K562 (cell line): ENCODE results near the gene SESN2. TPM values are rescaled to one million over a fixed set of nuclear protein-coding genes. Genes with fewer than 3 reads are reported as not detected.
A peak's percentile ranks its signal among the peaks of the same experiment; 100 is the strongest.

Source experiments
- CC2D1A ChIP-seq: fragments of 450-650 bp; IDR thresholded peaks from 2 replicates; pipeline ENCODE4 v1.6.1; 2017; ENCODE audit warnings: mild to moderate bottlenecking
- HMG20A ChIP-seq: fragments of 450-650 bp; formaldehyde crosslinking; conservative IDR thresholded peaks from 2 replicates; pipeline ENCODE4 v1.4.0; 2020; ENCODE audit warnings: mild to moderate bottlenecking, mixed read lengths
- IRF1 ChIP-seq: sonication (generic); formaldehyde crosslinking; IDR thresholded peaks from 2 replicates; pipeline ENCODE4 v1.8.0; 2022; ENCODE audit warnings: missing genetic modification reagents, mild to moderate bottlenecking, borderline replicate concordance
- REST ChIP-seq, 2 experiments: fragments of 450-650 bp; formaldehyde crosslinking in 1 of 2; IDR thresholded peaks; 2 replicates each; pipeline versions ENCODE4 v1.4.0 to v1.6.1; 2014 to 2020; ENCODE audit warnings: mild to moderate bottlenecking in 2 of 2, borderline replicate concordance in 1 of 2, low read depth in 1 of 2
- RNF219 ChIP-seq: fragments of 250-450 bp; sonication (Bioruptor Pico); IDR thresholded peaks from 2 replicates; pipeline ENCODE4 v1.5.0; 2022; ENCODE audit warnings: mild to moderate bottlenecking
- SMARCB1 ChIP-seq: IDR thresholded peaks from 2 replicates; pipeline ENCODE4 v1.6.1; 2011; ENCODE audit warnings: improper control_type of control experiment, low read depth; ENCODE audit not compliant: insufficient read length
- ZC3H4 ChIP-seq: sonication (generic); formaldehyde crosslinking; IDR thresholded peaks from 2 replicates; pipeline ENCODE4 v1.9.0; 2021; ENCODE audit warnings: missing genetic modification reagents, borderline replicate concordance
- ZMIZ1 ChIP-seq, 2 experiments: fragments of 150-350 bp in 1 of 2; IDR thresholded peaks; 2 replicates each; pipeline ENCODE4 v1.6.1; 2012 to 2016; ENCODE audit warnings: low read depth in 2 of 2, low read length in 2 of 2, mild to moderate bottlenecking in 1 of 2, moderate library complexity in 1 of 2
- ZNF175 ChIP-seq: fragments of 200-800 bp; sonication (Bioruptor generic); IDR thresholded peaks from 2 replicates; pipeline ENCODE4 v1.6.1; 2016; ENCODE audit warnings: low read depth, mild to moderate bottlenecking, missing genetic modification characterization, missing compliant biosample characterization
- ZNF699 ChIP-seq: fragments of 250-450 bp; sonication (Bioruptor Pico); IDR thresholded peaks from 2 replicates; pipeline ENCODE4 v1.8.0; 2021; ENCODE audit warnings: mild to moderate bottlenecking, moderate library complexity; ENCODE audit not compliant: insufficient replicate concordance
- polyA plus RNA-seq, 8 experiments: library from polyadenylated mRNA; depleted of rRNA in 4 of 8; stranded (reverse) in 5 of 8; unstranded in 3 of 8; fragments of >200 nt; fragmentation: Nextera tagmentation in 2 of 8; fragmentation: Illumina TruSeq in 1 of 8; extraction: Ambion mirVana in 2 of 8; extraction: Trizol in 1 of 8; gene quantifications; 2 replicates each; pipeline versions ENCODE4 v1.2.1 to v1.2.3, GENCODE V29; 2011 to 2014; ENCODE audit warnings: inconsistent platforms in 1 of 8, missing spikeins in 1 of 8
- total RNA-seq, 7 experiments: library from RNA; depleted of rRNA in 6 of 7; stranded (reverse); fragments of >200 nt in 6 of 7; fragmentation: Illumina TruSeq in 2 of 7; extraction: Trizol in 2 of 7; gene quantifications; 2 replicates each; pipeline versions ENCODE4 v1.2.1 to v1.2.3, GENCODE V29; 2011 to 2021; ENCODE audit warnings: low replicate concordance in 1 of 7

The SESN2 gene
- total and polyA plus RNA-seq, 9 of the 15 experiments (the other 6 are each of a cell fraction or from before 2014, with no cell fraction given), result 3.7 to 71.3 (median 16.8) TPM

GRCh38 chr1:28259252-28259933, at the start of gene SESN2 (continued):
- TF ChIP-seq ZMIZ1 (IDR thresholded peaks at IDR 0.05; ENCODE audit: low read depth in 2 of 2, low read length in 2 of 2) (peak in 1 of 2 experiments; percentile 78; a peak in 2 of 4 replicates), HMG20A (CRISPR knock-in tag) (no peak), CC2D1A (no peak), RNF219 (CRISPR knock-in tag) (no peak), SMARCB1 (no peak), REST (IDR thresholded peaks at IDR 0.05; ENCODE audit: borderline replicate concordance) (no peak), REST (CRISPR knock-in tag; IDR thresholded peaks at IDR 0.05; ENCODE audit: low read depth) (no peak; the same call in 1 of the 2 replicates), ZC3H4 (CRISPR knock-in tag) (0 out of 2 replicates have a peak, but pooled peaks have one; percentile 66), ZNF175 (CRISPR knock-in tag) (no peak; the same call in 1 of the 2 replicates), IRF1 (peak; percentile 84; the same call in 1 of the 2 replicates), ZNF699 (CRISPR knock-in tag) (peak; percentile 64)
